Endothelial cell of umbilical vein (primary cell): Measurements from ENCODE around the gene ANKRD62. TPM values are rescaled to one million over a fixed set of nuclear protein-coding genes. Genes with fewer than 3 reads are reported as not detected.

Source experiments
- BruUV-seq: library from RNA; stranded (reverse); fragments of 400-500 nt; replicated peaks from 2 replicates; lab custom pipeline; 2021; lab: Mats Ljungman, UMichigan
- CTCF ChIA-PET: fragments of 300-600, 350-600 bp; sonication (Branson Sonifier 250); formaldehyde crosslinking; loops from one replicate; lab custom pipeline; 2021; ENCODE audit warnings: antibody characterized with exemption, inconsistent platforms; lab: Charles Lee
- POLR2A ChIA-PET: fragments of 300-600, 350-600 bp; sonication (Branson Sonifier 250); formaldehyde crosslinking; loops from one replicate; lab custom pipeline; 2021; ENCODE audit warnings: antibody characterized with exemption, inconsistent platforms; lab: Charles Lee
- DNase-seq: peaks from one replicate; pipeline ENCODE4 v3.0.0-alpha.2; 2011; ENCODE audit warnings: low read depth, low spot score
- FAIRE-seq: peaks from 2 replicates; lab custom pipeline; 2011; peaks lifted over from hg19 to GRCh38; lab: Jason Lieb, UNC
- H2AFZ ChIP-seq: 2 replicates; pipeline ENCODE4 v1.6.0; 2012; ENCODE audit warnings: low read depth, low read length, control low read depth, inconsistent platforms
- H3K27ac ChIP-seq: 2 replicates; pipeline ENCODE4 v1.5.1; 2011; ENCODE audit warnings: low read depth, mild to moderate bottlenecking, control low read depth, low read length, moderate library complexity; ENCODE audit not compliant: insufficient read depth
- H3K27me3 ChIP-seq, 2 experiments: 2 replicates each; pipeline versions ENCODE4 v1.6.0 to v1.6.1; 2011; ENCODE audit warnings: low read length in 2 of 2, mixed read lengths in 1 of 2; ENCODE audit not compliant: control insufficient read depth in 2 of 2, insufficient read depth in 2 of 2
- H3K36me3 ChIP-seq, 2 experiments: 2 replicates in 1 of 2; 3 replicates in 1 of 2; pipeline ENCODE4 v1.5.1; 2011; ENCODE audit warnings: low read length in 2 of 2, mild to moderate bottlenecking in 1 of 2, moderate library complexity in 1 of 2; ENCODE audit not compliant: control insufficient read depth in 2 of 2, insufficient read depth in 2 of 2; ENCODE audit errors: extremely low read depth in 1 of 2
- H3K4me1 ChIP-seq: 3 replicates; pipeline ENCODE4 v1.5.1; 2011; ENCODE audit warnings: mild to moderate bottlenecking, low read length; ENCODE audit not compliant: control insufficient read depth, insufficient read depth; ENCODE audit errors: extremely low read depth
- H3K4me2 ChIP-seq: 2 replicates; pipeline ENCODE4 v1.6.1; 2011; ENCODE audit warnings: low read length, control low read depth, mixed read lengths; ENCODE audit not compliant: insufficient read depth
- H3K4me3 ChIP-seq, 3 experiments: fragments of 200-600 bp in 1 of 3; sonication (generic), shearing (Covaris generic) in 1 of 3; replicated peaks in 1 of 3; 2 replicates each; pipeline ENCODE4 v1.5.1; 2011 to 2016; ENCODE audit warnings: control low read depth in 3 of 3, low read length in 3 of 3, mild to moderate bottlenecking in 2 of 3, inconsistent platforms in 1 of 3, low read depth in 1 of 3, moderate library complexity in 1 of 3; ENCODE audit not compliant: insufficient read depth in 1 of 3
- H3K79me2 ChIP-seq: 2 replicates; pipeline ENCODE4 v1.6.0; 2012; ENCODE audit warnings: low read length, inconsistent platforms; ENCODE audit not compliant: control insufficient read depth, insufficient read depth
- H3K9ac ChIP-seq: replicated peaks from 2 replicates; pipeline ENCODE3; 2011; ENCODE audit warnings: low read length, control low read depth; ENCODE audit not compliant: insufficient read depth; ENCODE audit errors: extremely low read depth
- H3K9me1 ChIP-seq: replicated peaks from 3 replicates; pipeline ENCODE4 v1.6.0; 2011; ENCODE audit warnings: mild to moderate bottlenecking, low read length; ENCODE audit not compliant: control insufficient read depth, insufficient read depth; ENCODE audit errors: extremely low read depth
- H3K9me3 ChIP-seq: replicated peaks from 2 replicates; pipeline ENCODE4 v1.5.1; 2012; ENCODE audit warnings: low read length, inconsistent platforms; ENCODE audit not compliant: control insufficient read depth, insufficient read depth
- H4K20me1 ChIP-seq: replicated peaks from 2 replicates; pipeline ENCODE3; 2011; ENCODE audit warnings: mild to moderate bottlenecking, low read length; ENCODE audit not compliant: control insufficient read depth, insufficient read depth; ENCODE audit errors: extremely low read depth
- EZH2 ChIP-seq: IDR thresholded peaks from 2 replicates; pipeline ENCODE4 v1.6.1; 2012; ENCODE audit warnings: borderline replicate concordance, low read depth, mild to moderate bottlenecking, moderate library complexity, low read length, inconsistent platforms; ENCODE audit not compliant: severe bottlenecking
- FOS ChIP-seq: IDR thresholded peaks from 2 replicates; pipeline ENCODE4 v1.6.1; 2011; ENCODE audit warnings: mild to moderate bottlenecking, low read length, moderate library complexity, borderline replicate concordance; ENCODE audit not compliant: insufficient read depth
- GATA2 ChIP-seq: IDR thresholded peaks from 2 replicates; pipeline ENCODE4 v1.7.0; 2011; ENCODE audit warnings: low read depth, mild to moderate bottlenecking, moderate library complexity, mixed read lengths, low read length; ENCODE audit not compliant: insufficient read length, insufficient read depth
- JUN ChIP-seq: IDR thresholded peaks from 2 replicates; pipeline ENCODE4 v1.6.1; 2011; ENCODE audit warnings: borderline replicate concordance, low read depth; ENCODE audit not compliant: insufficient read length, insufficient read depth
- MYC ChIP-seq: IDR thresholded peaks from one replicate; pipeline ENCODE4 v1.6.1; 2011; ENCODE audit warnings: mild to moderate bottlenecking, low read depth, low read length
- POLR2A ChIP-seq: IDR thresholded peaks from 2 replicates; pipeline ENCODE4 v1.6.1; 2012; ENCODE audit warnings: low read depth, mild to moderate bottlenecking, control low read depth, low read length
- POLR2AphosphoS5 ChIP-seq: IDR thresholded peaks from 2 replicates; pipeline ENCODE4 v1.6.1; 2012; ENCODE audit warnings: low read depth, mild to moderate bottlenecking, control low read depth, low read length, moderate library complexity; ENCODE audit not compliant: insufficient read depth
- dilution Hi-C: fragments of 300-500 bp; cut with MboI; formaldehyde crosslinking; loops from one replicate; pipeline ENCODE4 v1.15.0; 2019; ENCODE audit warnings: low sequenced_read_pairs; ENCODE audit not compliant: extremely low pct_ligation_motif_present
- intact Hi-C: fragments of 100-400 bp; cut with micrococcal nuclease; formaldehyde crosslinking; loops from one replicate; pipeline ENCODE4 v1.10.0; 2022
- polyA plus RNA-seq, 4 experiments: library from polyadenylated mRNA; depleted of rRNA in 3 of 4; stranded (reverse) in 3 of 4; unstranded in 1 of 4; fragments of >200 nt; gene quantifications; 2 replicates each; pipeline versions ENCODE4 v1.2.1 to v1.2.3, GENCODE V29; 2011 to 2012; ENCODE audit warnings: missing spikeins in 1 of 4
- small RNA-seq: library from RNA; depleted of rRNA; stranded (forward); fragments of <200 nt; gene quantifications from one replicate; pipeline ENCODE3, GENCODE V24; 2012; ENCODE audit warnings: low replicate concordance, low read depth; ENCODE audit not compliant: insufficient read depth, insufficient read length
- total RNA-seq: library from RNA; stranded (reverse); gene quantifications from 2 replicates; pipeline ENCODE4 v1.2.3, GENCODE V29; 2021
- TF ChIP-seq, protein P1 (sequence below), 2 donors: IDR thresholded peaks; 1 replicate in 1 of 2; 2 replicates in 1 of 2; pipeline ENCODE4 v1.5.1; 2011; ENCODE audit warnings: low read length in 2 of 2, mild to moderate bottlenecking in 2 of 2, moderate library complexity in 2 of 2, control low read depth in 1 of 2, inconsistent platforms in 1 of 2, low read depth in 1 of 2; ENCODE audit not compliant: insufficient read depth in 1 of 2; ENCODE audit errors: extremely low read depth in 1 of 2
- TF ChIP-seq, protein P2 (sequence below): IDR thresholded peaks from 2 replicates; pipeline ENCODE4 v1.6.1; 2011; ENCODE audit not compliant: insufficient read depth, insufficient read length

Gene ANKRD62
- total and polyA plus RNA-seq, 2 donors (not counting 3 experiments of a cell fraction or from before 2014, with no cell fraction given): not detected

DNA sequence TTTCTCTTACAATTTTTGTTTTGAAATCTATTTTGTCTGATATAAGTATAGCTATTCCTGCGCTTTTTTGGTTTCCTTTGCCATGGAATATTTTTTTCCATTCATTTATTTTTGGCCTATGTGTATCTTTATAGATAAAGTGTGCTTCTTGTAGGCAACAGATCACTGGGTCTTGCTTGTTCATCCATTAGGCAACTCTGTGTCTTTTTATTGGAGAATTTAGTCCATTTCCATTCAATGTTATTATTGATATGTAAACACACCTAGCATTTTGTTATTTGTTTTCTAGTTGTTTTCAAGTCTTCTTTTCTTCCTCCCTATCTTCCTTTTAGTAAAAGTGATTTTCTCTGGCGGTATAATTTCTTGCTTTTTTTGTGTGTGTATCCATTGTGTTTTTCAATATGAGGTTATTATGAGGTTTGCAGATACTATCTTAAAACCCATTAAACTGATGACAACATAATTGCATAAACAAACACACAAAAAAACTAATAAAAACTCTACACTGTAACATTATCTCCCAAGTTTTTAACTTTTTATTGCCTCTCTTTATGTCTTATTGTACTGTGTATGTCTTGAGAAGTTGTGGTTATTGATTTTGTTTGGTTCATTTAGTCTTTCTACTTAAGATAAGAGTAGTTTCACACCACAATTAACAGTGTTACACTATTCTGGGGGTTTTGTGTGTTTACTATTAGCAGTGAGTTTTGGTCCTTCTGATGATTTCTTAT lies 71.6 kb downstream of the ANKRD62 start:
- ChIA-PET CTCF (interaction anchor here (1.0 kb wide), 1 partner anchor 72 kb away, joined by 4 read pairs; no protein-coding TSS in a partner anchor), POLR2A (no interaction called here)
- H2AFZ ChIP-seq: no peak overlapping the region
- no peaks in the 10 kb centered on the region for H3K4me1 ChIP-seq
- no peaks in the 10 kb centered on the region for H3K79me2 ChIP-seq
- no peak overlapping the region for H3K4me3 ChIP-seq
- dilution Hi-C loops: no loop called here
- FAIRE-seq: no peak
- no peak overlapping the region for H3K4me2 ChIP-seq
- no peak for DNase-seq
- TF ChIP-seq GATA2 (no peak), EZH2 (no peak), POLR2A (no peak), JUN (no peak), FOS (no peak), POLR2AphosphoS5 (no peak), MYC (no peak)
- TF ChIP-seq, protein P1, sequence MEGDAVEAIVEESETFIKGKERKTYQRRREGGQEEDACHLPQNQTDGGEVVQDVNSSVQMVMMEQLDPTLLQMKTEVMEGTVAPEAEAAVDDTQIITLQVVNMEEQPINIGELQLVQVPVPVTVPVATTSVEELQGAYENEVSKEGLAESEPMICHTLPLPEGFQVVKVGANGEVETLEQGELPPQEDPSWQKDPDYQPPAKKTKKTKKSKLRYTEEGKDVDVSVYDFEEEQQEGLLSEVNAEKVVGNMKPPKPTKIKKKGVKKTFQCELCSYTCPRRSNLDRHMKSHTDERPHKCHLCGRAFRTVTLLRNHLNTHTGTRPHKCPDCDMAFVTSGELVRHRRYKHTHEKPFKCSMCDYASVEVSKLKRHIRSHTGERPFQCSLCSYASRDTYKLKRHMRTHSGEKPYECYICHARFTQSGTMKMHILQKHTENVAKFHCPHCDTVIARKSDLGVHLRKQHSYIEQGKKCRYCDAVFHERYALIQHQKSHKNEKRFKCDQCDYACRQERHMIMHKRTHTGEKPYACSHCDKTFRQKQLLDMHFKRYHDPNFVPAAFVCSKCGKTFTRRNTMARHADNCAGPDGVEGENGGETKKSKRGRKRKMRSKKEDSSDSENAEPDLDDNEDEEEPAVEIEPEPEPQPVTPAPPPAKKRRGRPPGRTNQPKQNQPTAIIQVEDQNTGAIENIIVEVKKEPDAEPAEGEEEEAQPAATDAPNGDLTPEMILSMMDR (IDR thresholded peaks at IDR 0.05; ENCODE audit: extremely low read depth in 1 of 2, insufficient read depth in 1 of 2, low read depth in 1 of 2, low read length in 2 of 2): no peak
- TF ChIP-seq, protein P2, sequence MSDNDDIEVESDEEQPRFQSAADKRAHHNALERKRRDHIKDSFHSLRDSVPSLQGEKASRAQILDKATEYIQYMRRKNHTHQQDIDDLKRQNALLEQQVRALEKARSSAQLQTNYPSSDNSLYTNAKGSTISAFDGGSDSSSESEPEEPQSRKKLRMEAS: no peak
- H3K36me3 ChIP-seq: no peaks in the 10 kb centered on the region
- H3K27ac ChIP-seq: no peak overlapping the region
- no TSS peak for BruUV-seq
- no peak overlapping the region for H3K9ac ChIP-seq
- H3K9me1 ChIP-seq: no peaks in the 10 kb centered on the region
- H4K20me1 ChIP-seq: no peaks in the 10 kb centered on the region
- intact Hi-C loops: no loop called here
- peaks cover 0 to 21% of the 10 kb centered on the region in 2 experiments for H3K27me3 ChIP-seq
- H3K9me3 ChIP-seq: no peaks in the 10 kb centered on the region

Small RNAs within 50 kb of the gene (small RNA-seq; reads per million reads assigned to genes)
- gene RNU6-324P: not detected

Other genes starting within 250 kb of the ANKRD62 start
- gene CHMP1B, start 242.4 kb upstream of the ANKRD62 start, total RNA-seq: 27.0 and 27.2 TPM in 2 replicates
- gene CHMP1B, start 242.4 kb upstream of the ANKRD62 start, polyA plus RNA-seq: 17.4 and 24.0 TPM in 2 replicates
- gene MPPE1, start 185.5 kb upstream of the ANKRD62 start, total RNA-seq: 28.8 and 30.6 TPM in 2 replicates
- gene MPPE1, start 185.5 kb upstream of the ANKRD62 start, polyA plus RNA-seq: 13.4 and 15.2 TPM in 2 replicates
- gene IMPA2, start 112.3 kb upstream of the ANKRD62 start, total RNA-seq: 7.3 and 8.0 TPM in 2 replicates
- gene IMPA2, start 112.3 kb upstream of the ANKRD62 start, polyA plus RNA-seq: 5.9 and 6.1 TPM in 2 replicates
- gene CIDEA, start 160.5 kb downstream of the ANKRD62 start, total RNA-seq: 0.42 and 1.8 TPM in 2 replicates
- gene CIDEA, start 160.5 kb downstream of the ANKRD62 start, polyA plus RNA-seq: not detected in 2 replicates
- gene TUBB6, start 214.4 kb downstream of the ANKRD62 start, total RNA-seq: 440 and 449 TPM in 2 replicates
- gene TUBB6, start 214.4 kb downstream of the ANKRD62 start, polyA plus RNA-seq: 747 and 957 TPM in 2 replicates